Smooth muscle cell (in vitro differentiated cells): ENCODE data around the gene ZNF443. TPM values are rescaled to one million over a fixed set of nuclear protein-coding genes. Genes with fewer than 3 reads are reported as not detected.
"Not testable (repeated sequence)": the region's sequence is repeated elsewhere in the genome, so short reads cannot be mapped to it uniquely, and the experiment has no call there.

ENCODE experiments used
- DNase-seq: peaks from one replicate; lab custom pipeline; 2025; ENCODE audit not compliant: unreplicated experiment; lab: John Stamatoyannopoulos, UW
- H2AFZ ChIP-seq: fragments of 200-600 bp; sonication (generic); 2 replicates; pipeline ENCODE4 v1.6.0; 2016; ENCODE audit warnings: antibody characterized with exemption, low read depth, mild to moderate bottlenecking
- H3F3A ChIP-seq: fragments of 200-600 bp; sonication (generic); 2 replicates; pipeline ENCODE4 v1.6.0; 2017; ENCODE audit warnings: antibody characterized with exemption, low read depth
- H3K27ac ChIP-seq: fragments of 200-600 bp; sonication (generic); 2 replicates; pipeline ENCODE4 v1.5.1; 2016; ENCODE audit warnings: low read depth, mild to moderate bottlenecking
- H3K27me3 ChIP-seq: fragments of 200-600 bp; sonication (generic); 2 replicates; pipeline ENCODE4 v1.6.1; 2016; ENCODE audit warnings: low read depth, mild to moderate bottlenecking
- H3K36me3 ChIP-seq: fragments of 200-600 bp; sonication (generic); 2 replicates; pipeline ENCODE4 v1.5.1; 2016; ENCODE audit warnings: low read depth
- H3K4me1 ChIP-seq: fragments of 200-600 bp; sonication (generic); 2 replicates; pipeline ENCODE4 v1.5.1; 2016; ENCODE audit warnings: low read depth
- H3K4me2 ChIP-seq: fragments of 200-600 bp; sonication (generic); 2 replicates; pipeline ENCODE4 v1.6.0; 2016; ENCODE audit warnings: mild to moderate bottlenecking
- H3K4me3 ChIP-seq: fragments of 200-600 bp; sonication (generic); 2 replicates; pipeline ENCODE4 v1.5.1; 2016; ENCODE audit warnings: mild to moderate bottlenecking
- H3K79me2 ChIP-seq: fragments of 200-600 bp; sonication (generic); 2 replicates; pipeline ENCODE4 v1.6.0; 2016; ENCODE audit warnings: low read depth, mild to moderate bottlenecking
- H3K9ac ChIP-seq: fragments of 200-600 bp; sonication (generic); 2 replicates; pipeline ENCODE4 v1.6.0; 2016; ENCODE audit warnings: low read depth
- H3K9me3 ChIP-seq: fragments of 200-600 bp; sonication (generic); replicated peaks from 2 replicates; pipeline ENCODE4 v1.5.1; 2016; ENCODE audit warnings: low read depth
- H4K20me1 ChIP-seq: fragments of 200-600 bp; sonication (generic); 2 replicates; pipeline ENCODE4 v1.6.0; 2016; ENCODE audit warnings: low read depth
- CTCF ChIP-seq: fragments of 200-600 bp; sonication (generic); IDR thresholded peaks from 2 replicates; pipeline ENCODE4 v1.5.1; 2017; ENCODE audit warnings: borderline replicate concordance, mild to moderate bottlenecking, antibody characterized with exemption; ENCODE audit not compliant: insufficient read depth, poor library complexity, severe bottlenecking
- WGBS: methylation state at CpG from one replicate; pipeline ENCODE4 v1.1.7; 2016; ENCODE audit warnings: low lambda C conversion rate; 5-methylcytosine and 5-hydroxymethylcytosine counted together
- polyA plus RNA-seq: library from polyadenylated mRNA; unstranded; fragments of >200 nt; fragmentation: Nextera tagmentation; extraction: Ambion mirVana; gene quantifications from 2 replicates; pipeline ENCODE4 v1.2.1, GENCODE V29; 2016
- total RNA-seq: library from RNA; depleted of rRNA; stranded (reverse); fragments of >200 nt; gene quantifications from 2 replicates; pipeline ENCODE4 v1.2.3, GENCODE V29; 2014

Gene ZNF443
- total and polyA plus RNA-seq, 2 experiments from 2014 or later: 0.73 to 2.4 TPM

DNA sequence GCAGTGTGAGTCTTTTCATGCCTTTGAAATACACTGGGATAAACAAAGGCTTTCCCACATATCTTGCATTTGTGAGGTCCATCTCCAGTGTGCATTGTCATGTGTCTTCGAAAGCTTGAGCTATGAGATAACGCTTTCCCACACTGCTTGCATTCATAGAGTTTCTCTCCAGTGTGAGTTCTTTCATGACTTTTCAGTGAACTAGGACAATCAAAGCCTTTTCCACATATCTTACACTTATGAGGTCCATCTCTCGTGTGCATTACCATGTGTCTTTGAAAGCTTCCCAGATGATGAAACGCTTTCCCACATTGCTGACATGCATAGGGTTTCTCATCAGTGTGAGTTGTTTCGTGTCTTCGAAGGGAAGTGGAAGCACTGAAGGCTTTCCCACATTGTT lies 49.7 kb downstream of the ZNF443 start:
- not testable (repeated sequence) for H3K9ac ChIP-seq, H3K79me2 ChIP-seq, H3K4me2 ChIP-seq, H3K4me3 ChIP-seq, H3K4me1 ChIP-seq, H2AFZ ChIP-seq, H3K27ac ChIP-seq, H3K27me3 ChIP-seq, H3F3A ChIP-seq, DNase-seq, H4K20me1 ChIP-seq, H3K9me3 ChIP-seq
- WGBS: 98% methylated on average over 6 of the region's 6 CpGs
- peaks cover 15% of the 10 kb centered on the region for H3K36me3 ChIP-seq

DNA sequence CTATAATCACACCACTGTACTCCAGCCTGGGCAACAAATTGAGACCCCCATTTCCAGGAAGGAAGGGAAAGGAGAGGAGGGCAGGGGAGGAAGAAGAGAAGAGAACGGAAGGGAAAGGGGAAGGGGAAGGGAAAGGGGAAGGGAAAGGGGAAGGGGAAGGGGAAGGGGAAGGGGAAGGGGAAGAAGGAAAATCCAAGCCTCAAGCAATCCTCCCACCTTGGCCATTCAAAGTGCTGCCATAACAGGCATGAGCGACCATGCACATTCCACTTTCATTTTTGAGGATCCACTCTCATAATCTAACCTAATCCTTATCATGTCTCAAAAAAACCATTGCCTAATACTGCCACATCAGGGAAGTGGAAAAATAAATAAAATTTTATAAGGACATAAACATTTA lies 54.5 kb downstream of the ZNF443 start:
- not testable (repeated sequence) for H3K9me3 ChIP-seq, H2AFZ ChIP-seq, H3F3A ChIP-seq, H3K9ac ChIP-seq, H3K36me3 ChIP-seq, H3K27me3 ChIP-seq, H3K4me1 ChIP-seq, H3K27ac ChIP-seq, H3K4me3 ChIP-seq, H3K79me2 ChIP-seq, H3K4me2 ChIP-seq, DNase-seq, H4K20me1 ChIP-seq
- WGBS: 94% methylated on average over 1 of the region's 2 CpGs

GRCh38 chr19:12380444-12380737 lies 60.4 kb downstream of the ZNF443 start:
- no peak overlapping the region for H3K9ac ChIP-seq
- H3K9me3 ChIP-seq: peaks cover 26% of the 10 kb centered on the region
- H2AFZ ChIP-seq: no peak overlapping the region
- H3K4me1 ChIP-seq: no peaks in the 10 kb centered on the region
- TF ChIP-seq CTCF: no peak
- no peaks in the 10 kb centered on the region for H3F3A ChIP-seq
- H3K4me3 ChIP-seq: no peak overlapping the region
- 67% methylated on average over 2 of the region's 2 CpGs for WGBS
- H4K20me1 ChIP-seq: no peaks in the 10 kb centered on the region
- H3K79me2 ChIP-seq: no peaks in the 10 kb centered on the region
- no peak overlapping the region for H3K4me2 ChIP-seq
- DNase-seq: no peak
- H3K27ac ChIP-seq: no peak overlapping the region
- H3K27me3 ChIP-seq: no peaks in the 10 kb centered on the region
- H3K36me3 ChIP-seq: peaks cover 3% of the 10 kb centered on the region

GRCh38 chr19:12379732-12380443 lies 60.9 kb downstream of the ZNF443 start:
- H3K9me3 ChIP-seq: peaks cover 26% of the 10 kb centered on the region
- WGBS: 94% methylated on average over 5 of the region's 5 CpGs
- H3K79me2 ChIP-seq: no peaks in the 10 kb centered on the region
- peaks cover 3% of the 10 kb centered on the region for H3K36me3 ChIP-seq
- H3K4me3 ChIP-seq: no peak overlapping the region
- no peaks in the 10 kb centered on the region for H3K4me1 ChIP-seq
- H4K20me1 ChIP-seq: no peaks in the 10 kb centered on the region
- no peaks in the 10 kb centered on the region for H3F3A ChIP-seq
- H3K9ac ChIP-seq: no peak overlapping the region
- H3K27me3 ChIP-seq: no peaks in the 10 kb centered on the region
- no peak overlapping the region for H3K4me2 ChIP-seq
- DNase-seq: no peak
- H3K27ac ChIP-seq: no peak overlapping the region
- TF ChIP-seq CTCF: no peak
- H2AFZ ChIP-seq: no peak overlapping the region

Other genes with a start within 250 kb of the ZNF443 start
- gene ZNF44, start 146.1 kb downstream of the ZNF443 start, total RNA-seq: 5.3 and 5.8 TPM in 2 replicates
- 3.2 and 5.3 TPM in 2 replicates for gene ZNF44, start 146.1 kb downstream of the ZNF443 start, polyA plus RNA-seq
- gene ZNF563, start 107.4 kb downstream of the ZNF443 start, total RNA-seq: 2.2 and 6.7 TPM in 2 replicates
- 1.1 and 2.9 TPM in 2 replicates for gene ZNF563, start 107.4 kb downstream of the ZNF443 start, polyA plus RNA-seq
- 0.40 and 12.9 TPM in 2 replicates for gene ZNF442, start 75.3 kb downstream of the ZNF443 start, total RNA-seq
- 0.06 and 0.54 TPM in 2 replicates for gene ZNF442, start 75.3 kb downstream of the ZNF443 start, polyA plus RNA-seq
- 3.6 and 5.9 TPM in 2 replicates for gene ZNF799, start 39.8 kb downstream of the ZNF443 start, total RNA-seq
- gene ZNF799, start 39.8 kb downstream of the ZNF443 start, polyA plus RNA-seq: 0.93 and 1.8 TPM in 2 replicates
- 1.2 and 4.0 TPM in 2 replicates for gene ZNF709, start 43.8 kb upstream of the ZNF443 start, total RNA-seq
- 0.29 and 1.4 TPM in 2 replicates for gene ZNF709, start 43.8 kb upstream of the ZNF443 start, polyA plus RNA-seq
- 6.5 and 6.9 TPM in 2 replicates for gene ZNF564, start 110.5 kb upstream of the ZNF443 start, total RNA-seq
- 2.8 and 3.6 TPM in 2 replicates for gene ZNF564, start 110.5 kb upstream of the ZNF443 start, polyA plus RNA-seq
- 3.8 and 7.1 TPM in 2 replicates for gene ZNF490, start 169.8 kb upstream of the ZNF443 start, total RNA-seq
- 1.1 and 1.4 TPM in 2 replicates for gene ZNF490, start 169.8 kb upstream of the ZNF443 start, polyA plus RNA-seq
- 17.4 and 25.9 TPM in 2 replicates for gene ZNF791, start 169.9 kb upstream of the ZNF443 start, total RNA-seq
- gene ZNF791, start 169.9 kb upstream of the ZNF443 start, polyA plus RNA-seq: 15.3 and 20.6 TPM in 2 replicates
- gene MAN2B1, start 225.7 kb upstream of the ZNF443 start, total RNA-seq: 69.2 and 77.9 TPM in 2 replicates
- 46.1 and 51.0 TPM in 2 replicates for gene MAN2B1, start 225.7 kb upstream of the ZNF443 start, polyA plus RNA-seq
- 4.8 and 12.4 TPM in 2 replicates for gene WDR83, start 225.8 kb upstream of the ZNF443 start, total RNA-seq
- 21.6 TPM in 2 replicates for gene WDR83, start 225.8 kb upstream of the ZNF443 start, polyA plus RNA-seq
- gene DHPS, start 240.9 kb upstream of the ZNF443 start, total RNA-seq: 44.0 and 67.6 TPM in 2 replicates
- 43.9 and 57.3 TPM in 2 replicates for gene DHPS, start 240.9 kb upstream of the ZNF443 start, polyA plus RNA-seq
- gene GNG14, start 247.0 kb upstream of the ZNF443 start, total RNA-seq: not detected in 2 replicates
- 2.0 TPM in 1 of 2 replicates, not detected in the other for gene GNG14, start 247.0 kb upstream of the ZNF443 start, polyA plus RNA-seq